GM19328 (cell line): ENCODE measurements around the gene REC8.

Experiments used
- ATAC-seq: cut with Tn5 transposase; IDR thresholded peaks from one replicate; pipeline ENCODE4 v1.9.1; 2021; ENCODE audit warnings: mild to moderate bottlenecking, moderate library complexity; ENCODE audit not compliant: unreplicated experiment

The REC8 gene

DNA sequence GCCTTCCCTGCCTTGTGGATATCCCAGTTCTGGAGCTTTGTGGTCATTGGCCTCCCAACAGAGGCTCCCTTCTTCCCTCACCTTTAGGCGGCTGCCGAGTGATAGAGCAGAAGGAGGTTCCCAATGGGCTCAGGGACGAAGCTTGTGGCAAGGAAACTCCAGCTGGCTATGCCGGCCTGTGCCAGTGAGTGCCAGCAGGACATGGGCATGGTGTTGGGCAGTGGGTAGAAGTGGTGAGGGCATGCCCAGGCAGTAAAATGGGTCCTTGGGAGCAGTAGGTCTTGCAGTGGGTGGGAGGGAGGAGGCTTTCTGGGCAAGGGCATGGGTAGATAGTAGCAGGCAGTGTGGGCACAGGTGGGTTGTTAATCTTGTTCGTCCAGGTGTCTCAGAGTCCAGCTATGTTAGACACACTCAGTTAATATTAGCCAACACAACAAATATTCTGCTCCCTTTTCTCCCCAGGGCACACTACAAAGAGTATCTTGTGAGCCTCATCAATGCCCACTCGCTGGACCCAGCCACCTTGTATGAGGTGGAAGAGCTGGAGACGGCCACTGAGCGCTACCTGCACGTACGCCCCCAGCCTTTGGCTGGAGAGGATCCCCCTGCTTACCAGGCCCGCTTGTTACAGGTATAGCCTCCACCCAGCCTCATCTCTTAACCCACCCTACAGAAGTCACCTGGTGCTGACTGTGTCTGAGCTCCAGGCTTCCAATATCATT is 11.9 kb upstream of the REC8 start:
- no peak for ATAC-seq

DNA sequence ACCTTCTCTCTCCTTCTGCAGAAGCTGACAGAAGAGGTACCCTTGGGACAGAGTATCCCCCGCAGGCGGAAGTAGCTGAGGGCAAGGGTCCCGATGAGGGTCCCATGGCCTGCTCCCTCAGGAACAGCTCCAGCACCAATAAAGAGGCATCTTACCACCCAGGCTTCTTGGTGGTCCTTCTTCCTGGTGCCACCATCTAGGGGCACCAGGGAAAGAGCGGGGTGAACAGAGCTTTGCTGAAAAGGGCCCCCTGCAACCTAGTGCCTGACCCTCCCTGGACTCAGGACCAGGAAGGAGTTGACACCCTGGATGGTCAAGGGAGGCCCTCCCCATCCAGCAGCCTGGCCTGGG is 11.4 kb upstream of the REC8 start:
- ATAC-seq, result no peak

DNA sequence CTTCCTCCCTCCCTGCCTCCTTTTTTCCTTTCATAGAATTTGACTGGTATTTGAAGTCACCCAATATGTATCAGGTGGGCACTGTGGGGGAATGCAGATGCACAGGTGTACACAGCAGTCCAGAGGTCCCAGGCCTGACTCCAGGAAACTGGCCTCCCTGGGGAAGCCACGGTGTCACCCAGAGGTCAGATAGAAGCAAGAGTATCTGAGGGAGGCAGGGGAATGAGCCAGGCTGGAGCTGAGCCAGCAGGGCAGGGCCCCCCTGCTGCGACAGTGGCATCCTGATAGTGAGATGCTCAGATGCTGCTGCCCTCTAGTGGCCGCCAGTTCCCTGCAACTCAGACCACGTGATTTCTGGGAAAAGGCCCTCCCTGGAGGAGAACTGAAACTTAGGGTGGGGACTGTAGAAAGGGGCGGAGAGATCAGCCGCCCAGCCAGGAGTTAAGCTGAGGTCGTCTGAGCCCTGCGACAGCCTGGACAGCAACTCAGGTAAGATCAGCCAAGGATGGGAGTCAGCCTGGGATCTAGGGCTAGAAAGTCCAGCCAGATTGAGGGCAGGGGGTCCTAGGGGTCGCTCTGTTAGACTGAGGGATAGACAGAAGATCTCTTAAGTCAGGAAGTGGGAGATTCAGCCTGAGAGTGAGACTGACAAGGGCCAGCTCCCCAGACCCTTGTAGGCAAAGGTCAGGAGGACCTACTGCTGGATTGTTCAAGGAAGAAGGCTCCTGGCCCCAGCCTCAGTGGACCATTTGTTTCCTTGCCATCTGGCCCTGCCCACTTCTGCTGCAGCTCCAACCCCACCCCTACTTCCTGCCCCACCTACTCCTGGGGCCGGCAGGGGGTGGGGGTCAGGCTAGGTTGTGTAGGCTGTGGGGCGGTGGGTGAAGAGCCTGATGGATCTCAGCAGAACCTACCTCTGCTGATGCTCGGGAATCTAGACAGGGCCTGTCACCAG is 10.8 kb upstream of the REC8 start, which contains the start of gene IRF9:
TSS of gene IRF9 (plus strand) at position 416 of the 955 bp plus-strand sequence. CDS start 880 bp downstream, outside the sequence.
- ATAC-seq, result peak; percentile 70

DNA sequence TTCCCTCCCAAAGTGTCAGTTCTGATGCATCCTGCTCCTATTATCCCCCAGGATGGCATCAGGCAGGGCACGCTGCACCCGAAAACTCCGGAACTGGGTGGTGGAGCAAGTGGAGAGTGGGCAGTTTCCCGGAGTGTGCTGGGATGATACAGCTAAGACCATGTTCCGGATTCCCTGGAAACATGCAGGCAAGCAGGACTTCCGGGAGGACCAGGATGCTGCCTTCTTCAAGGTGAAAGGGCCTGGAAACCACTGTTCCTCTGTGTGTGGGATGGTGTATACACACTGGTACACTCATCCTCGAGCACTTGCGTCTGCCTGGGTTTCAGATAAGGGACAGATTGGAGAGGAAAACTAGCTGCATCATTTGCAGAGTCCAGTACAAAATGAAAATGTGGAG is 9.8 kb upstream of the REC8 start:
- no peak for ATAC-seq

- ATAC-seq, result no peak
Observed at GRCh38 chr14:24164518-24164991, 7.3 kb upstream of the REC8 start.

GRCh38 chr14:24165785-24166184 is 6.1 kb upstream of the REC8 start:
- no peak for ATAC-seq

DNA sequence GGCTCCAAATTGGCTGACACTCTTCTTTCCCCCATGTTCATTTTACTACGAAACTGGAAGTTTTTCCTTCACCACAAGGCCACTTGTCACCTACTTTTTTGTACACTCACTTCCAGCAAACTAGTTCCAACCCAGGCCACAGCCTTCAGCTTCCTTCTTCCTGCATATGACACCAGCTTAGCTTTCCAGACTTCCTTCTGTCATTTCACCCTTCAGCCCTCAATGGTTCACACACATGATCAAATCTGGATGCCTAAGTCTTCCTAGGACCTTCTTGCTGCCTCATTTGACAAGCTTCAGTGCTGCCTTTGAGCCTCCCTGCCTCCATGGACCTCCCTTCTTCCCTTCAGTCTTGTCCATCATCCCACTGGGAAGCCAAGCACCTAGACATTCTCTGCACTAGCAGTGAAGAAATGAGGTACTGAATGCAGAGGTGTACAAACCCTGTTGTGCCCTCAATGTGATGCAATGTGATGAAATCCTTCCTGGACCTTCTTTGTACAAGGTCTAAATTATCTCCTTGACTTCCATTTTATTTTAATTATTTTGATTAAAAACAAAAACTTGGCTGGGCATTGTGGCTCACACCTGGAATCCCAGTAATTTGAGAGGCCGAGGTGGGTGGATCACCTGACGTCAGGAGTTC is 4.3 kb upstream of the REC8 start:
- ATAC-seq, result no peak

GRCh38 chr14:24172261-24172860 is 481 bp downstream of the REC8 start:
- ATAC-seq, result peak; percentile 18

DNA sequence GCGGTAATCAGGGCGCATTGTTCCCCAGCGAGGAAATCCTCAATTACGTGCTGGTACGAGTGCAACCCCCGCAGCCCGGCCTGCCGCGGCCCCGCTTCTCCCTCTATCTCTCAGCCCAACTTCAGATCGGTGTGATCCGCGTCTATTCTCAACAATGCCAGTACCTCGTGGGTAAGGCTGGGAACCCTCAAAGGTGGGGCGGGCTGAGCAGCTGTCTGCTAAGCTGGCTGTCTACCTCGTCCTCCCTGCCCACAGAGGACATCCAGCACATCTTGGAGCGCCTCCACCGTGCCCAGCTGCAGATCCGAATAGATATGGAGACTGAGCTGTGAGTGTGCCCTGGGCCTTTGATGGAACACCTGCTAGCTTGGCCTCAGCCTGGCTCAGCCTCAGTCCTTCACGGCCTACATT is 996 bp downstream of the REC8 start:
- ATAC-seq, result no peak

- no peak for ATAC-seq
Observed at GRCh38 chr14:24176599-24176998, 4.7 kb downstream of the REC8 start.

DNA sequence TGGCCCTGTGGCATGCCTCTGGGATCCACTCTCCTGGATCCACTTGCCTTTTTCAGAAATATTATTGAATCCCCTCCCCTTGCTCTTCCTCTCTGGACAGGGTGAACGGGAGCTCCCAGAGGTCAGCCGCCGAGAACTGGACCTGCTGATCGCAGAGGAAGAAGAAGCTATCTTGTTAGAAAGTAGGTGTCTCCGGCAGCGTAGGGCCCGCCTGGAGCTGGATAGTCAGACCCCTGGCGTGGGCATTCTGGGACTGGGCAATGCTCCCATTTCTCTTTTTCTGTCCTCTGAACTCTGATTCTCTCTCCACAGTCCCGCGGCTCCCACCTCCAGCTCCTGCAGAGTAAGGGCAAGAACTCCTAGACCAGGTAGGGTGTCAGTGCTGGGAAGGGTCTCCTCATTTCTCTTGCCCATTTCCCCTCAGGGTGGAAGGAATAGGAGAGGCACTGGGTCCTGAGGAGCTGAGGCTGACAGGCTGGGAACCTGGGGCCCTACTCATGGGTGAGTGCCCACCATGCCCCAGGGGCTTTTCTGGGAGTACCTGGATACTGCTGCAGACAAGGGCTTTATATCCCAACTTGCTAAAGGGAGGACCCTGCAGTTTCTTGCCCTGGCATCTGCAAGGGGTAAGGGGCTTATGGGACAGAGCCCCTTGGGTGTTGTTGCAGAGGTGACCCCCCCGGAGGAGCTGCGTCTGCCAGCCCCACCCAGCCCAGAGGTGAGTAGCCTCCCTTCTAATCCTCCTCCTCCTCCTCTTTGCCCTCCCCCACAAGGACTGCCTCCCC is 5.4 kb downstream of the REC8 start:
- no peak for ATAC-seq

GRCh38 chr14:24177891-24178290 is 6.0 kb downstream of the REC8 start:
- ATAC-seq, result no peak

DNA sequence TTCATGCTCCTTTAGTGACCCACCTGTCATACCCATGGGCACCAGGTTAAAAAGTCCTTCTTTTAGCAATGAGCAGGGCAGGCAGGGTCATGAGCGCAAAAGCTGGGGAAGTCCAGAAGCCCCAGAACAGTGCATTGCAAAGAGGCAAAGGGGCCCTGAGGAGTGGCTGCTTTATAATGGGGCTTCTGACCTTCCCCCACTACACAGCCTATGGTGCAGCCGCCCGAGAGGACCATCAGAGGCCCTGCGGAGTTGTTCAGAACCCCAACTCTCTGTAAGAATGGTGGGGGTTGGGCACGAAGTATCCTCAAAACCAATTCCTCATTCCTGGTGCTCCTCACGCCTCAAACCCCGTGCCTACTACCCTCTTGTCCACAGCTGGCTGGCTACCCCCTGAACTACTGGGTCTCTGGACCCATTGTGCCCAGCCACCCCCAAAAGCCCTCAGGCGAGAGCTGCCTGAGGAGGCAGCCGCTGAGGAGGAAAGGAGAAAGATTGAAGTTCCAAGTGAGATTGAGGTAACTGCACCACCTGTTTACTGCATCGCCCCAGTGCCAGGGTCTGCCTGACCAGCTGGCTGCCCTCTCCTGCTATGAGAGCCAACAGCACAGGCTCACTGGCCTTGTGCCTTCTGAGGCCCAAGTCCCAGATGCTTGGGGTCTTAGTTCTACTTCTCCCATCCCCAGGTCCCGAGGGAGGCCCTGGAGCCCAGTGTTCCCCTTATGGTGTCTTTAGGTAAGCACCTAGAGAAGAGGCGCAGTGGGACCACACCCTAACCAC is 6.7 kb downstream of the REC8 start:
- no peak for ATAC-seq

DNA sequence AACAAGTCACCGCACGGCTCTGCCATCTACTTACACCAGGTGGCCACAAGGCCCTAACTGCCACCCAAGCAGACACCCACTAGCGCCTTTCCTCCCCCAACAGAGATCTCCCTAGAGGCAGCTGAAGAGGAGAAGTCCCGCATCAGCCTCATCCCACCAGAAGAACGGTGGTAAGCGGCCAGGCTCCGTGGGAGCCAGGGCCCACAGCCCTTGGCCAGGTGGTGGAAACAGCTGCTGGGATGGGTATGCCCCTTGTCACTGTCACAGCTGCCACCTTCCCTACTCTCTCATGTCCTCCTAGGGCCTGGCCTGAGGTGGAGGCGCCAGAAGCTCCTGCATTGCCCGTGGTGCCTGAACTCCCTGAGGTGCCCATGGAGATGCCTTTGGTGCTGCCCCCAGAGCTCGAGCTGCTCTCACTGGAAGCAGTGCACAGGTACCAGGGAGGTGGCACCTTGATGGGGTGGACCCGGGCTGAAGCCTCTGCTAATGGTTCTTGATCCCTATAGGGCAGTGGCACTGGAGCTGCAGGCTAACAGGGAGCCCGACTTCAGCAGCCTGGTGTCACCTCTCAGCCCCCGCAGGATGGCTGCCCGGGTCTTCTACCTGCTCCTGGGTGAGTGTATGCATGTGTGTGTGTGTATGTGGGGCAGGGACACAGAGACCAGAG is 7.5 kb downstream of the REC8 start:
- ATAC-seq, result no peak

DNA sequence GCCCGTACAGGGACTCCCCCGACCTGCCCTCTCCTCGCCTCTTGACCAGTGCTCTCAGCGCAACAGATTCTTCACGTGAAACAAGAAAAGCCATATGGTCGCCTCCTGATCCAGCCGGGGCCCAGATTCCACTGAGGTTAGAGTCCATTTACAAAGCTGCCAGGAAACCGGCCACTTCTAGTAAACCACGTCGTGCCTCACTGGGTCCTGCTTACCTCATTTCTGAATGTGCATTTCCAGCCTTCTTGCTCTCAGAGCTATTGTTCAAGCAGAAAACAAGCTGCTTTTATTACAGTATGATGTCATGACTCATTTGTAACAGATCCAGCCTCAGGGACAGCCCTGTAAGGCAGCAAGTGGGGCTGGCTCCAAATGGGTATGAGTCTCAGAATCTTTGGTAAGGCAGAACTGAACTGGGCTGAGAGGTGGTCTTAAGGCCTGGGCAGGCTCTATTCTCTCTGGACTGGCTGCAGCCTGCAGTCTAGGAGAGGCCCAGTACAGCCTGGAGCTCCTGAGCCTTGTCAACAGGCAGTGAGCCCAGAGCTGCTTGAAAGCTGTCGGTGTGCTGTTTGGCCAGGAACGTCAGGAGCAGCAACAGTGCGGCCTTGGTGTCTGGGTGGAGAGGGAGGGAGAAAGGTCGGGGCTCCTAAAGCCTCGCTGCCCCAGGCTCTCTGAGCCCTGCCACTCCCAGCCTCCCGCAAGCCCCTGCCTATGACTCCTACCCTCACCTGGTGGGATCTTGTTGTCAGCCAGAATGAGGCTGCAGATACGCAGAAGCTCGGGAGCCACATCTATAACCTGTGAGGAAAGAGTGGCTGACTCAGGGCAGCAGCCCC is 8.3 kb downstream of the REC8 start:
- ATAC-seq, result no peak

DNA sequence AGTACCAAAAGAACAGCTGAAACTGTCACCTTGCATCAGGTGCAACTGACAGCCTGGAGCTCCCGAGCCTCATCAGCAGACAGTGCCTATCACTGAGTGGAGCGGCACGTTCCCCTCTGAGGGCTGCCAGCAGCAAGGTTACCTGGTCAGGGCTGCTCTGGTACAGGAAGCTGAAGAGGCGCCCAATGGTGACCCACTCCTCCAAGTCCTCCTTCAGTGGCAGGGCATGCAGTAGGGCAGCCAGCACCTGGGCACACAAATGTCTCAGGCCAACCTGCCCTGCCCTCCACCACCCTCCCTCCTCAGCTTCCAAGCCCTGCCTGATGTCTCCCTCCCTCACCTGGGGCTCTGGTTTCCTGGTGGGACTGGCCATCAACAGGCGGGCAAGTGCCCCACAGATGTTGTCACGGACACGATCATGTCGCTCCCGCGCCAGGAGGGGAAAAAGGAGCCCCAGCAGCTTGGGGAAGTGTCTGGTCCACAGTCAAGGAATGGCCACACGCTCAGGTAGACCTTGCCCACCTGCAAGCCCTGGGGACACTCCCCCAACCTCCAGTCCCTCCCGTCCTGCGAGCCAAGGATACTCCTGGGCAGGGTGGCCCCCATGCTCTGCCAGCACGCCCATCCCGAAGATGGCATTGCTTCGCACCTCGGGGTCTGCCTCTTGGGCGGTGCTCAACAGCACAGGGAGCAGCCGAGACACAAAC is 9.6 kb downstream of the REC8 start:
- ATAC-seq, result no peak

GRCh38 chr14:24182110-24182882 is 10.4 kb downstream of the REC8 start:
- ATAC-seq, result no peak
